Panc1 (cell line): ENCODE measurements around the gene SYNE1. TPM values are rescaled to one million over a fixed set of nuclear protein-coding genes. Genes with fewer than 3 reads are reported as not detected.

ENCODE experiments used
- ATAC-seq: fragments of 200-7000 bp; cut with Tn5 transposase; 2 replicates; pipeline ENCODE4 v1.9.1; 2020; ENCODE audit warnings: mild to moderate bottlenecking, moderate library complexity
- BruUV-seq: library from RNA; stranded (reverse); fragments of 400-500 nt; replicated peaks from 2 replicates; lab custom pipeline; 2021; lab: Mats Ljungman, UMichigan
- CTCF ChIA-PET: fragments of 300-600 bp; sonication (Branson Sonifier 250); formaldehyde crosslinking; loops from one replicate; lab custom pipeline; 2022; ENCODE audit warnings: antibody characterized with exemption; lab: Charles Lee
- POLR2A ChIA-PET: fragments of 300-600 bp; sonication (Branson Sonifier 250); formaldehyde crosslinking; loops from one replicate; lab custom pipeline; 2022; ENCODE audit warnings: antibody characterized with exemption; lab: Charles Lee
- DNase-seq: peaks from one replicate; pipeline ENCODE4 v3.0.0-alpha.2; 2010; ENCODE audit warnings: low read depth, low spot score
- H3K27ac ChIP-seq: 2 replicates; pipeline ENCODE4 v1.5.1; 2011; ENCODE audit warnings: mild to moderate bottlenecking, low read length, inconsistent platforms
- H3K27me3 ChIP-seq: fragments of 200-500 bp; sonication (Bioruptor generic); 2 replicates; pipeline ENCODE4 v1.6.0; 2014; ENCODE audit warnings: low read length, inconsistent platforms; ENCODE audit not compliant: control insufficient read depth, insufficient read depth
- H3K36me3 ChIP-seq: fragments of 200-500 bp; sonication (Bioruptor generic); 2 replicates; pipeline ENCODE4 v1.5.1; 2014; ENCODE audit warnings: inconsistent platforms, mild to moderate bottlenecking, low read length, moderate library complexity; ENCODE audit not compliant: control insufficient read depth, insufficient read depth
- H3K4me1 ChIP-seq: 2 replicates; pipeline ENCODE4 v1.5.1; 2011; ENCODE audit warnings: inconsistent platforms, mild to moderate bottlenecking, low read length, moderate library complexity; ENCODE audit not compliant: control insufficient read depth, insufficient read depth
- H3K4me3 ChIP-seq, 2 experiments: 2 replicates each; pipeline ENCODE4 v1.5.1; 2011 to 2012; ENCODE audit warnings: low read depth in 2 of 2, low read length in 2 of 2, mild to moderate bottlenecking in 2 of 2, inconsistent platforms in 1 of 2, moderate library complexity in 1 of 2
- H3K9me3 ChIP-seq: fragments of 200-500 bp; sonication (Bioruptor generic); 2 replicates; pipeline ENCODE4 v1.5.1; 2014; ENCODE audit warnings: low read depth, mild to moderate bottlenecking, inconsistent platforms, low read length, moderate library complexity; ENCODE audit not compliant: control insufficient read depth, insufficient read depth
- POLR2AphosphoS5 ChIP-seq: IDR thresholded peaks from 2 replicates; pipeline ENCODE4 v1.6.1; 2012; ENCODE audit warnings: mild to moderate bottlenecking, low read depth, low read length, moderate library complexity
- SIN3A ChIP-seq: IDR thresholded peaks from 2 replicates; pipeline ENCODE4 v1.6.1; 2012; ENCODE audit warnings: low read depth, mild to moderate bottlenecking, low read length, moderate library complexity, borderline replicate concordance; ENCODE audit not compliant: insufficient read depth
- TCF7L2 ChIP-seq: IDR thresholded peaks from 2 replicates; pipeline ENCODE4 v1.6.1; 2011; ENCODE audit warnings: mild to moderate bottlenecking, low read depth, low read length, inconsistent platforms
- in situ Hi-C: cut with HindIII; loops from 2 replicates; pipeline ENCODE4 v1.10.0; 2016; ENCODE audit warnings: low sequenced_read_pairs, low pct_unique_long_range_greater_than_20kb
- intact Hi-C: fragments of 100-400 bp; cut with micrococcal nuclease; formaldehyde crosslinking; loops from one replicate; pipeline ENCODE4 v1.10.0; 2022; ENCODE audit not compliant: unreplicated experiment
- total RNA-seq: library from RNA; stranded (reverse); gene quantifications from one replicate; pipeline ENCODE4 v1.2.1, GENCODE V29; 2021; ENCODE audit not compliant: unreplicated experiment
- TF ChIP-seq, protein P1 (sequence below), 2 experiments: IDR thresholded peaks; 2 replicates each; pipeline ENCODE4 v1.6.1; 2011 to 2012; ENCODE audit warnings: low read depth in 2 of 2, control low read depth in 1 of 2, low read length in 1 of 2, mild to moderate bottlenecking in 1 of 2, moderate library complexity in 1 of 2; ENCODE audit not compliant: insufficient read depth in 1 of 2
- TF ChIP-seq, protein P2 (sequence below): fragments of 450-650 bp; IDR thresholded peaks from 2 replicates; pipeline ENCODE4 v1.5.1; 2017; ENCODE audit warnings: mild to moderate bottlenecking

Gene SYNE1
- total RNA-seq, 1 experiment from 2014 or later, result 3.2 TPM

DNA sequence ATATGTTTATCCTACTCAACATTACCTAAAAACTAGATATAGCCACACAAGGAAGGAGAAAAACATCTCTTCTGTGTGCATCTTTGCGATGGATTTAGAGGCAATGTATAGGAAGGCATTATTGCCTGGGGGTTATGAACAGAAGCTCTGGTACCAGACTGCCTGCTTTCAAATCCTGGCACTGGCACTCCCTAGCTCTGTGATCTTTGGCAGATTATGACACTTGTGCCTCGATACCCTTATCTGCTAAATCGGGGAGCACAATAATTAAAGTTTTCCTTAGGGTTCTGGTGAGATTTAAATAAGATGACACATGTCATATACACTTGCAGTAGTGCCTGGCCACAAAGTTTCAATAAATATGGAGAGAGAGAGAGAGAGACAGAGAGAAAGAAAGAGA is 53.3 kb downstream of the SYNE1 start:
- ChIA-PET POLR2A (no interaction called here), CTCF (no interaction called here)
- Histone ChIP-seq H3K36me3 (no peaks in the 10 kb centered on the region), H3K27me3 (no peaks in the 10 kb centered on the region), H3K4me1 (no peaks in the 10 kb centered on the region), H3K9me3 (no peaks in the 10 kb centered on the region), H3K4me3 (no peak overlapping the region), H3K27ac (no peak overlapping the region)
- in situ Hi-C loops, result no loop called here
- TF ChIP-seq SIN3A, result no peak
- TF ChIP-seq, protein P1, sequence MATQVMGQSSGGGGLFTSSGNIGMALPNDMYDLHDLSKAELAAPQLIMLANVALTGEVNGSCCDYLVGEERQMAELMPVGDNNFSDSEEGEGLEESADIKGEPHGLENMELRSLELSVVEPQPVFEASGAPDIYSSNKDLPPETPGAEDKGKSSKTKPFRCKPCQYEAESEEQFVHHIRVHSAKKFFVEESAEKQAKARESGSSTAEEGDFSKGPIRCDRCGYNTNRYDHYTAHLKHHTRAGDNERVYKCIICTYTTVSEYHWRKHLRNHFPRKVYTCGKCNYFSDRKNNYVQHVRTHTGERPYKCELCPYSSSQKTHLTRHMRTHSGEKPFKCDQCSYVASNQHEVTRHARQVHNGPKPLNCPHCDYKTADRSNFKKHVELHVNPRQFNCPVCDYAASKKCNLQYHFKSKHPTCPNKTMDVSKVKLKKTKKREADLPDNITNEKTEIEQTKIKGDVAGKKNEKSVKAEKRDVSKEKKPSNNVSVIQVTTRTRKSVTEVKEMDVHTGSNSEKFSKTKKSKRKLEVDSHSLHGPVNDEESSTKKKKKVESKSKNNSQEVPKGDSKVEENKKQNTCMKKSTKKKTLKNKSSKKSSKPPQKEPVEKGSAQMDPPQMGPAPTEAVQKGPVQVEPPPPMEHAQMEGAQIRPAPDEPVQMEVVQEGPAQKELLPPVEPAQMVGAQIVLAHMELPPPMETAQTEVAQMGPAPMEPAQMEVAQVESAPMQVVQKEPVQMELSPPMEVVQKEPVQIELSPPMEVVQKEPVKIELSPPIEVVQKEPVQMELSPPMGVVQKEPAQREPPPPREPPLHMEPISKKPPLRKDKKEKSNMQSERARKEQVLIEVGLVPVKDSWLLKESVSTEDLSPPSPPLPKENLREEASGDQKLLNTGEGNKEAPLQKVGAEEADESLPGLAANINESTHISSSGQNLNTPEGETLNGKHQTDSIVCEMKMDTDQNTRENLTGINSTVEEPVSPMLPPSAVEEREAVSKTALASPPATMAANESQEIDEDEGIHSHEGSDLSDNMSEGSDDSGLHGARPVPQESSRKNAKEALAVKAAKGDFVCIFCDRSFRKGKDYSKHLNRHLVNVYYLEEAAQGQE (IDR thresholded peaks at IDR 0.05; ENCODE audit: insufficient read depth in 1 of 2, low read depth in 2 of 2, low read length in 1 of 2), result no peak
- no peak for TF ChIP-seq POLR2AphosphoS5
- no peak for TF ChIP-seq TCF7L2
- intact Hi-C loops, result no loop called here
- no peak for ATAC-seq
- no peak for DNase-seq
- BruUV-seq, result no TSS peak

DNA sequence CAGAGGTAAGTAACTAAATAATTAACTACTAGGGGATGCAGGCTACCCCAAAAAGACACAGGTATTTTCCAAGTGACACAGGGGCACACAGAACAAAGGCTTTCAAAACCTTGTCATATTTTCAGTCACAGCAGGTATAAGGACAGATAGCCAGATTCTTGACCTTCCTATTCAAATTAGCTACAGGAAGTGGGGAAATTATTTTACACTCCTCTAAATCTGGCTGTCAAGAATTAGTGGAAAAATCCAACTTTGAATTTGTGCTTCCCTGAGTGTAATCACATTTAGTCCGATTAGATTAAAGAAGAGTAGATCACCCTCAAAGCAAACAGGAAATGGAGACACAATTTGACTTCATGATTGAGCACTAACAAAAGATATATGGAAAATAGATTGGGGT is 60.6 kb downstream of the SYNE1 start:
- POLR2A ChIA-PET, result no interaction called here
- Histone ChIP-seq H3K27me3 (no peaks in the 10 kb centered on the region), H3K4me3 (no peak overlapping the region), H3K27ac (no peak overlapping the region), H3K4me1 (no peaks in the 10 kb centered on the region), H3K36me3 (no peaks in the 10 kb centered on the region), H3K9me3 (no peaks in the 10 kb centered on the region)
- no TSS peak for BruUV-seq
- no peak for DNase-seq
- intact Hi-C loops (no loop called here), in situ Hi-C loops (no loop called here)
- no peak for TF ChIP-seq TCF7L2
- no peak for TF ChIP-seq SIN3A
- TF ChIP-seq, protein P2, sequence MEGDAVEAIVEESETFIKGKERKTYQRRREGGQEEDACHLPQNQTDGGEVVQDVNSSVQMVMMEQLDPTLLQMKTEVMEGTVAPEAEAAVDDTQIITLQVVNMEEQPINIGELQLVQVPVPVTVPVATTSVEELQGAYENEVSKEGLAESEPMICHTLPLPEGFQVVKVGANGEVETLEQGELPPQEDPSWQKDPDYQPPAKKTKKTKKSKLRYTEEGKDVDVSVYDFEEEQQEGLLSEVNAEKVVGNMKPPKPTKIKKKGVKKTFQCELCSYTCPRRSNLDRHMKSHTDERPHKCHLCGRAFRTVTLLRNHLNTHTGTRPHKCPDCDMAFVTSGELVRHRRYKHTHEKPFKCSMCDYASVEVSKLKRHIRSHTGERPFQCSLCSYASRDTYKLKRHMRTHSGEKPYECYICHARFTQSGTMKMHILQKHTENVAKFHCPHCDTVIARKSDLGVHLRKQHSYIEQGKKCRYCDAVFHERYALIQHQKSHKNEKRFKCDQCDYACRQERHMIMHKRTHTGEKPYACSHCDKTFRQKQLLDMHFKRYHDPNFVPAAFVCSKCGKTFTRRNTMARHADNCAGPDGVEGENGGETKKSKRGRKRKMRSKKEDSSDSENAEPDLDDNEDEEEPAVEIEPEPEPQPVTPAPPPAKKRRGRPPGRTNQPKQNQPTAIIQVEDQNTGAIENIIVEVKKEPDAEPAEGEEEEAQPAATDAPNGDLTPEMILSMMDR, result no peak
- CTCF ChIA-PET, result no interaction called here
- no peak for ATAC-seq

DNA sequence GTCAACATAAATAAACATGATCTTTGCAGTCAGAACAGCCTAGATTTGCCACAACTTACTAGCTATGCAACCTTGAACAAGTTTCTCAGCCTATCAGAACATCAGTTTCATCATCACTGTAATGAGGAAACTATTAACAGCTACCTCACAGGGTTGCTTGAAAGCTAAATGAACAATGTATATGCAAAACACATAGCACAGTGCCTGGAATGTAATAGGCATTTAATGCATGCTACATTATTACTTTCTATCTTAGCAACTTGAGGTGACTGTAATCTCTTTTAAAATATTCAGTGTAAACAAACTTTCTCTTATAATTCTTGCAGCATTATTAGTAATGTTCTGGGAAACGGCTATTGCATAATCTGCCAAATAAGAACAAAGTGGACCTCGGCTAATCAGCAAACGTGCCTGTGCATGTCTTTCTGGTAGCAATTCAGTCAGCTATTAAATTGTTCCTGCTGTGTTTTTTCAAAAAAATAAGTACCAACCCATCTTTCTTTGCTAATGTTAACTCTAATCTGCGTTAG is 61.5 kb downstream of the SYNE1 start:
- H3K36me3 ChIP-seq, result no peaks in the 10 kb centered on the region
- no peak overlapping the region for H3K4me3 ChIP-seq
- H3K27ac ChIP-seq, result no peak overlapping the region
- BruUV-seq, result no TSS peak
- in situ Hi-C loops (no loop called here), intact Hi-C loops (no loop called here)
- DNase-seq, result no peak
- TF ChIP-seq, protein P1 (IDR thresholded peaks at IDR 0.05; ENCODE audit: insufficient read depth in 1 of 2, low read depth in 2 of 2, low read length in 1 of 2), result no peak
- TF ChIP-seq, protein P2, result no peak
- TF ChIP-seq SIN3A, result no peak
- TF ChIP-seq TCF7L2, result no peak
- no peak for TF ChIP-seq POLR2AphosphoS5
- H3K27me3 ChIP-seq, result no peaks in the 10 kb centered on the region
- no peaks in the 10 kb centered on the region for H3K4me1 ChIP-seq
- no peak for ATAC-seq
- no peaks in the 10 kb centered on the region for H3K9me3 ChIP-seq
- ChIA-PET POLR2A (no interaction called here), CTCF (no interaction called here)
